WTC11 (cell line): ENCODE measurements around the gene GOSR2. TPM values are rescaled to one million over a fixed set of nuclear protein-coding genes. Genes with fewer than 3 reads are reported as not detected.

ENCODE experiments used
- ATAC-seq: fragments of 200-7000 bp; cut with Tn5 transposase; 2 replicates; pipeline ENCODE4 v1.10.0; 2021; ENCODE audit warnings: mild to moderate bottlenecking, moderate library complexity
- CTCF ChIA-PET: fragments of 300-600 bp; sonication (Branson Sonifier 250); formaldehyde crosslinking; loops from one replicate; lab custom pipeline; 2021; ENCODE audit warnings: antibody characterized with exemption; lab: Charles Lee
- POLR2A ChIA-PET: fragments of 350-600 bp; sonication (Branson Sonifier 250); formaldehyde crosslinking; loops from one replicate; lab custom pipeline; 2021; ENCODE audit warnings: antibody characterized with exemption; lab: Charles Lee
- DNase-seq: peaks from one replicate; pipeline ENCODE4 v3.0.0; 2021; ENCODE audit warnings: low spot score
- H3K27ac Mint-ChIP-seq: 2 replicates; pipeline ENCODE4 v1.8.0; 2021; ENCODE audit warnings: mixed read lengths
- H3K27me3 Mint-ChIP-seq: 2 replicates; pipeline ENCODE4 v1.8.0; 2021; ENCODE audit warnings: low read depth, mild to moderate bottlenecking, moderate library complexity, mixed read lengths
- H3K36me3 Mint-ChIP-seq: 2 replicates; pipeline ENCODE4 v1.8.0; 2021; ENCODE audit warnings: mixed read lengths
- H3K4me1 Mint-ChIP-seq: 2 replicates; pipeline ENCODE4 v1.8.0; 2022; ENCODE audit warnings: mixed read lengths
- H3K4me3 Mint-ChIP-seq: 2 replicates; pipeline ENCODE4 v1.8.0; 2021; ENCODE audit warnings: mild to moderate bottlenecking, moderate library complexity, mixed read lengths
- H3K9me3 Mint-ChIP-seq: 2 replicates; pipeline ENCODE4 v1.8.0; 2021; ENCODE audit warnings: mixed read lengths
- ETV6 ChIP-seq: sonication (generic); formaldehyde crosslinking; IDR thresholded peaks from 2 replicates; pipeline ENCODE4 v1.8.1; 2022; ENCODE audit warnings: mild to moderate bottlenecking, missing genetic modification reagents
- FOXK1 ChIP-seq: sonication (generic); formaldehyde crosslinking; IDR thresholded peaks from 2 replicates; pipeline ENCODE4 v1.8.0; 2022; ENCODE audit warnings: mild to moderate bottlenecking, moderate library complexity, missing genetic modification reagents
- FOXP1 ChIP-seq: sonication (generic); formaldehyde crosslinking; IDR thresholded peaks from 2 replicates; pipeline ENCODE4 v1.8.0; 2022; ENCODE audit warnings: missing genetic modification reagents, mild to moderate bottlenecking, moderate library complexity, borderline replicate concordance
- JAZF1 ChIP-seq: fragments of 250-450 bp; sonication (Bioruptor Pico); IDR thresholded peaks from 2 replicates; pipeline ENCODE4 v1.9.0; 2021; ENCODE audit warnings: moderate library complexity, mild to moderate bottlenecking, inconsistent platforms
- RORB ChIP-seq: fragments of 250-450 bp; sonication (Bioruptor Pico); IDR thresholded peaks from 2 replicates; pipeline ENCODE4 v1.9.0; 2021; ENCODE audit warnings: mild to moderate bottlenecking
- SMAD3 ChIP-seq: sonication (generic); formaldehyde crosslinking; IDR thresholded peaks from 2 replicates; pipeline ENCODE4 v1.8.0; 2022; ENCODE audit warnings: missing genetic modification reagents, mild to moderate bottlenecking, borderline replicate concordance
- SP1 ChIP-seq: sonication (generic); formaldehyde crosslinking; conservative IDR thresholded peaks from 2 replicates; pipeline ENCODE4 v1.8.1; 2022; ENCODE audit warnings: missing genetic modification reagents
- TEAD4 ChIP-seq: sonication (generic); formaldehyde crosslinking; IDR thresholded peaks from 2 replicates; pipeline ENCODE4 v1.8.0; 2022; ENCODE audit warnings: mild to moderate bottlenecking, missing genetic modification reagents
- ZNF416 ChIP-seq: fragments of 250-450 bp; sonication (Bioruptor Pico); IDR thresholded peaks from 2 replicates; pipeline ENCODE4 v1.9.0; 2021; ENCODE audit warnings: mild to moderate bottlenecking, inconsistent platforms
- ZNF671 ChIP-seq: fragments of 250-450 bp; sonication (Bioruptor Pico); IDR thresholded peaks from 2 replicates; pipeline ENCODE4 v1.8.0; 2021; ENCODE audit warnings: mild to moderate bottlenecking
- total RNA-seq: library from RNA; stranded (reverse); gene quantifications from 3 replicates; pipeline ENCODE4 v1.2.3, GENCODE V29; 2021
- TF ChIP-seq, protein P1 (sequence below): sonication (generic); formaldehyde crosslinking; IDR thresholded peaks from 2 replicates; pipeline ENCODE4 v1.8.0; 2023; ENCODE audit warnings: missing genetic modification reagents, mild to moderate bottlenecking, borderline replicate concordance
- TF ChIP-seq, protein P2 (sequence below): sonication (generic); formaldehyde crosslinking; IDR thresholded peaks from 2 replicates; pipeline ENCODE4 v1.8.0; 2022; ENCODE audit warnings: mild to moderate bottlenecking, missing genetic modification reagents
- TF ChIP-seq, protein P3 (sequence below): sonication (generic); formaldehyde crosslinking; IDR thresholded peaks from 2 replicates; pipeline ENCODE4 v1.8.0; 2023; ENCODE audit warnings: missing genetic modification reagents
- TF ChIP-seq, protein P4 (sequence below): fragments of 250-450 bp; sonication (Bioruptor Pico); IDR thresholded peaks from 2 replicates; pipeline ENCODE4 v1.9.0; 2021; ENCODE audit warnings: mild to moderate bottlenecking
- TF ChIP-seq, protein P5 (sequence below): sonication (generic); formaldehyde crosslinking; IDR thresholded peaks from 2 replicates; pipeline ENCODE4 v1.8.0; 2022; ENCODE audit warnings: mild to moderate bottlenecking, missing genetic modification reagents
- TF ChIP-seq, protein P6 (sequence below): sonication (generic); formaldehyde crosslinking; conservative IDR thresholded peaks from 2 replicates; pipeline ENCODE4 v1.8.1; 2022; ENCODE audit warnings: mild to moderate bottlenecking, missing genetic modification reagents

GOSR2 gene
- total RNA-seq, 1 experiment from 2014 or later = 45.8 TPM

DNA sequence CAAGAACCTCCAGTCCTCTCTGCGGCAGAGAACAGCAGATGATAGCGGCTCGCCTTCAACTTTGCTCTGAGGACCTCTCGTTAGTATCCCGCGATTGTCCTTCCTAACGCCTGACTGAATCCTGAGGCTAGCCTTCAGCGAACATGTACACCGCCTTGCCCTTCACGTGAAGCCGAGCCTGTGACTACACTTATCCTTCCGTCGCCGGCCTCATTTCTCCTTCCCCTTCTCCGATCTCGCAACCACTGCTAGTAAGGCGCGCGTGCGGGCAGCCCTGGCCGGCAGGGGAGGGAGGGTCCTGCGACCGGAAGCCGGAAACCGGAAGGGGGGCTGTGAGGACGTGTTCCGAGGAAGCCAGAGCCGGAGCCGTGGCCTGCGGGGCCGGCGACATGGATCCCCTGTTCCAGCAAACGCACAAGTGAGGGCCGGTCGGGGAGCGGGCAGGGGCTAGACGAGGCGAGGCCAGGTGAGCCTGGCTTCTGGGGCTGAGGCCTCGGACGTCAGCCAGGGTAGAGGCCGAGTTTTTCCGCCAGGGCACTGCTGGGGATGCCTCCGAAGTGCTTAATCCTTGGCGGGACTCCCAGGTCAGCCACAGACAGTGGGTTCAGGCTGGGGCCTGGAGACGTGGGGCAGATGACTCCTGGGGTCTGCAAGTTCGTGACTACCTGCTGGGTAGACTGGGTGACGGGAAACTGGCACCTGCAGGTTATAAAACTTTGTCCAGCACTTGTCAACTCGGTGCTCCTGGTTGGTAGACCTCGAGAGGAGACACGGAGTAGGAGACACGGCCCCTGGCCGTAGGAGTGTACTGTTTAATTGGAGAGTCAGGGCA is at the start of gene GOSR2 (continued):
- TF ChIP-seq, protein P1, sequence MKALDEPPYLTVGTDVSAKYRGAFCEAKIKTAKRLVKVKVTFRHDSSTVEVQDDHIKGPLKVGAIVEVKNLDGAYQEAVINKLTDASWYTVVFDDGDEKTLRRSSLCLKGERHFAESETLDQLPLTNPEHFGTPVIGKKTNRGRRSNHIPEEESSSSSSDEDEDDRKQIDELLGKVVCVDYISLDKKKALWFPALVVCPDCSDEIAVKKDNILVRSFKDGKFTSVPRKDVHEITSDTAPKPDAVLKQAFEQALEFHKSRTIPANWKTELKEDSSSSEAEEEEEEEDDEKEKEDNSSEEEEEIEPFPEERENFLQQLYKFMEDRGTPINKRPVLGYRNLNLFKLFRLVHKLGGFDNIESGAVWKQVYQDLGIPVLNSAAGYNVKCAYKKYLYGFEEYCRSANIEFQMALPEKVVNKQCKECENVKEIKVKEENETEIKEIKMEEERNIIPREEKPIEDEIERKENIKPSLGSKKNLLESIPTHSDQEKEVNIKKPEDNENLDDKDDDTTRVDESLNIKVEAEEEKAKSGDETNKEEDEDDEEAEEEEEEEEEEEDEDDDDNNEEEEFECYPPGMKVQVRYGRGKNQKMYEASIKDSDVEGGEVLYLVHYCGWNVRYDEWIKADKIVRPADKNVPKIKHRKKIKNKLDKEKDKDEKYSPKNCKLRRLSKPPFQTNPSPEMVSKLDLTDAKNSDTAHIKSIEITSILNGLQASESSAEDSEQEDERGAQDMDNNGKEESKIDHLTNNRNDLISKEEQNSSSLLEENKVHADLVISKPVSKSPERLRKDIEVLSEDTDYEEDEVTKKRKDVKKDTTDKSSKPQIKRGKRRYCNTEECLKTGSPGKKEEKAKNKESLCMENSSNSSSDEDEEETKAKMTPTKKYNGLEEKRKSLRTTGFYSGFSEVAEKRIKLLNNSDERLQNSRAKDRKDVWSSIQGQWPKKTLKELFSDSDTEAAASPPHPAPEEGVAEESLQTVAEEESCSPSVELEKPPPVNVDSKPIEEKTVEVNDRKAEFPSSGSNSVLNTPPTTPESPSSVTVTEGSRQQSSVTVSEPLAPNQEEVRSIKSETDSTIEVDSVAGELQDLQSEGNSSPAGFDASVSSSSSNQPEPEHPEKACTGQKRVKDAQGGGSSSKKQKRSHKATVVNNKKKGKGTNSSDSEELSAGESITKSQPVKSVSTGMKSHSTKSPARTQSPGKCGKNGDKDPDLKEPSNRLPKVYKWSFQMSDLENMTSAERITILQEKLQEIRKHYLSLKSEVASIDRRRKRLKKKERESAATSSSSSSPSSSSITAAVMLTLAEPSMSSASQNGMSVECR = peak; percentile 91; the same call in 1 of the 2 replicates
- TF ChIP-seq ETV6 (CRISPR knock-in tag) = peak; percentile 62; the same call in 1 of the 2 replicates

DNA sequence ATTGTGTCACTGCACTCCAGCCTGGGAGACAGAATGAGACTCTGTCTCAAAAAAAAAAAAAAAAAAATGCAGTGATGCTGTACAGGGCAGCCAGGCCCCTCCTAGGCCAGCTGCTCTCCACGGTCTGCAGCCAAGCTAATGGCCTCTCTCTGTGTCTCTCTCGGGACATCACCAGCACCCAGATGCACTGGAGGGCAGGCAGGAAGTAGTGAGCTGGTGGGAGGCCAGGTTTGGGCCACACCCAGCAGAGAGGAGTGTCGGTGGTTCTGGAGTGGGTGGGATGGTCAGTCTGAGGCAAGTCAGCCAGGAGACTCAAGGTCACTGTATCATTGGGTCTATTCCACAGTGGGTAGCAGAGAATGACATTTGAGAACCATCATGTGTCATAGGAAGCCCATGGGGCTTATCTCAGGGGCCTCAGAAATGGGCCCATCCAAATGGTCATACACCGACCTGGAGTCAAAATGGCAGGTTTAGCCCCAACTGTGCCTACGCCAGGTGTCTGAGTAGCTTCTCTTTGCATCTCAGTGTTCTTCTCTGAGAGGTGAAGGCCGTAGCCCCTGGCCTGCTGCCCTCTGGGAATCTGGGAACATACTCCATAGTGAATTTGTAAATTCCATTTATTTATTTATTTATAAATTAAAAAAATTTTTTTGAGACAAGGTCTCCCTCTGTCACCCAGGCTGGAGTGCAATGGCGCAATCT is 48.9 kb upstream of the GOSR2 start:
- H3K9me3 Mint-ChIP-seq = no peaks in the 10 kb centered on the region
- DNase-seq (no peak), ATAC-seq (no peak)
- no peak overlapping the region for H3K4me3 Mint-ChIP-seq
- POLR2A ChIA-PET = no interaction called here
- no peaks in the 10 kb centered on the region; the same call in 1 of the 2 replicates for H3K27me3 Mint-ChIP-seq
- CTCF ChIA-PET = interaction anchor here (0.7 to 2.7 kb wide), 8 partner anchors 9 to 68 kb away, joined by 3 to 13 read pairs (median 4); partner anchors contain the start of gene WNT9B
- H3K27ac Mint-ChIP-seq = no peak overlapping the region
- no peaks in the 10 kb centered on the region for H3K36me3 Mint-ChIP-seq
- TF ChIP-seq SP1 (CRISPR knock-in tag) = no peak
- TF ChIP-seq ZNF671 (CRISPR knock-in tag) = no peak
- TF ChIP-seq SMAD3 (CRISPR knock-in tag) = no peak
- TF ChIP-seq, protein P2, sequence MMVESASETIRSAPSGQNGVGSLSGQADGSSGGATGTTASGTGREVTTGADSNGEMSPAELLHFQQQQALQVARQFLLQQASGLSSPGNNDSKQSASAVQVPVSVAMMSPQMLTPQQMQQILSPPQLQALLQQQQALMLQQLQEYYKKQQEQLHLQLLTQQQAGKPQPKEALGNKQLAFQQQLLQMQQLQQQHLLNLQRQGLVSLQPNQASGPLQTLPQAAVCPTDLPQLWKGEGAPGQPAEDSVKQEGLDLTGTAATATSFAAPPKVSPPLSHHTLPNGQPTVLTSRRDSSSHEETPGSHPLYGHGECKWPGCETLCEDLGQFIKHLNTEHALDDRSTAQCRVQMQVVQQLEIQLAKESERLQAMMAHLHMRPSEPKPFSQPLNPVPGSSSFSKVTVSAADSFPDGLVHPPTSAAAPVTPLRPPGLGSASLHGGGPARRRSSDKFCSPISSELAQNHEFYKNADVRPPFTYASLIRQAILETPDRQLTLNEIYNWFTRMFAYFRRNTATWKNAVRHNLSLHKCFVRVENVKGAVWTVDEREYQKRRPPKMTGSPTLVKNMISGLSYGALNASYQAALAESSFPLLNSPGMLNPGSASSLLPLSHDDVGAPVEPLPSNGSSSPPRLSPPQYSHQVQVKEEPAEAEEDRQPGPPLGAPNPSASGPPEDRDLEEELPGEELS (CRISPR knock-in tag) = no peak
- no peak for TF ChIP-seq TEAD4 (CRISPR knock-in tag)
- TF ChIP-seq RORB (CRISPR knock-in tag) = no peak
- no peak for TF ChIP-seq FOXP1
- no peak for TF ChIP-seq ZNF416
- TF ChIP-seq JAZF1 (CRISPR knock-in tag) = no peak
- no peak for TF ChIP-seq FOXK1 (CRISPR knock-in tag)
- TF ChIP-seq ETV6 (CRISPR knock-in tag) = no peak
- TF ChIP-seq, protein P3, sequence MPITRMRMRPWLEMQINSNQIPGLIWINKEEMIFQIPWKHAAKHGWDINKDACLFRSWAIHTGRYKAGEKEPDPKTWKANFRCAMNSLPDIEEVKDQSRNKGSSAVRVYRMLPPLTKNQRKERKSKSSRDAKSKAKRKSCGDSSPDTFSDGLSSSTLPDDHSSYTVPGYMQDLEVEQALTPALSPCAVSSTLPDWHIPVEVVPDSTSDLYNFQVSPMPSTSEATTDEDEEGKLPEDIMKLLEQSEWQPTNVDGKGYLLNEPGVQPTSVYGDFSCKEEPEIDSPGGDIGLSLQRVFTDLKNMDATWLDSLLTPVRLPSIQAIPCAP (CRISPR knock-in tag) = no peak
- TF ChIP-seq, protein P4, sequence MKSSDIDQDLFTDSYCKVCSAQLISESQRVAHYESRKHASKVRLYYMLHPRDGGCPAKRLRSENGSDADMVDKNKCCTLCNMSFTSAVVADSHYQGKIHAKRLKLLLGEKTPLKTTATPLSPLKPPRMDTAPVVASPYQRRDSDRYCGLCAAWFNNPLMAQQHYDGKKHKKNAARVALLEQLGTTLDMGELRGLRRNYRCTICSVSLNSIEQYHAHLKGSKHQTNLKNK (CRISPR knock-in tag) = no peak
- TF ChIP-seq, protein P5, sequence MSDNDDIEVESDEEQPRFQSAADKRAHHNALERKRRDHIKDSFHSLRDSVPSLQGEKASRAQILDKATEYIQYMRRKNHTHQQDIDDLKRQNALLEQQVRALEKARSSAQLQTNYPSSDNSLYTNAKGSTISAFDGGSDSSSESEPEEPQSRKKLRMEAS (CRISPR knock-in tag) = no peak
- TF ChIP-seq, protein P6, sequence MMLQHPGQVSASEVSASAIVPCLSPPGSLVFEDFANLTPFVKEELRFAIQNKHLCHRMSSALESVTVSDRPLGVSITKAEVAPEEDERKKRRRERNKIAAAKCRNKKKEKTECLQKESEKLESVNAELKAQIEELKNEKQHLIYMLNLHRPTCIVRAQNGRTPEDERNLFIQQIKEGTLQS (CRISPR knock-in tag) = no peak
- no peaks in the 10 kb centered on the region for H3K4me1 Mint-ChIP-seq
